Ectodermal cell (in vitro differentiated cells): ENCODE results near the gene ZNF791. TPM values are rescaled to one million over a fixed set of nuclear protein-coding genes. Genes with fewer than 3 reads are reported as not detected.
"Not testable (repeated sequence)": the region's sequence is repeated elsewhere in the genome, so short reads cannot be mapped to it uniquely, and the experiment has no call there.

Experiments
- H3K27ac ChIP-seq: 2 replicates; pipeline ENCODE4 v1.7.0; 2013; ENCODE audit warnings: mild to moderate bottlenecking, low read depth, low read length; ENCODE audit not compliant: insufficient read depth, poor library complexity, severe bottlenecking
- H3K27me3 ChIP-seq: 2 replicates; pipeline ENCODE4 v1.7.0; 2013; ENCODE audit warnings: mild to moderate bottlenecking, low read length; ENCODE audit not compliant: insufficient read depth, control insufficient read depth, poor library complexity, severe bottlenecking
- H3K36me3 ChIP-seq: one replicate; pipeline ENCODE4 v1.7.0; 2013; ENCODE audit warnings: low read length; ENCODE audit not compliant: control insufficient read depth, insufficient read depth
- H3K4me1 ChIP-seq: one replicate; pipeline ENCODE4 v1.7.0; 2013; ENCODE audit warnings: low read length; ENCODE audit not compliant: control insufficient read depth, insufficient read depth
- H3K4me3 ChIP-seq: 2 replicates; pipeline ENCODE4 v1.7.0; 2013; ENCODE audit warnings: low read depth, low read length, control low read depth; ENCODE audit not compliant: insufficient read depth
- H3K9me3 ChIP-seq: 2 replicates; pipeline ENCODE4 v1.7.0; 2013; ENCODE audit warnings: mild to moderate bottlenecking, low read length, moderate library complexity; ENCODE audit not compliant: control insufficient read depth
- WGBS, 2 experiments: methylation state at CpG; one replicate each; pipeline ENCODE4 v1.1.7; 2013; ENCODE audit warnings: missing lambda C conversion rate in 2 of 2; 5-methylcytosine and 5-hydroxymethylcytosine counted together
- polyA plus RNA-seq, 4 experiments: library from polyadenylated mRNA; stranded (reverse); fragments of 50-300 nt; gene quantifications; one replicate each; pipeline ENCODE4 v1.2.3, GENCODE V29; 2013

Gene ZNF791
- 21.5 TPM for polyA plus RNA-seq (2013, experiment 1 of 4)
- 19.7 TPM for polyA plus RNA-seq (2013, experiment 2 of 4)
- polyA plus RNA-seq (2013, experiment 3 of 4): 15.6 TPM
- polyA plus RNA-seq (2013, experiment 4 of 4): 15.7 TPM

DNA sequence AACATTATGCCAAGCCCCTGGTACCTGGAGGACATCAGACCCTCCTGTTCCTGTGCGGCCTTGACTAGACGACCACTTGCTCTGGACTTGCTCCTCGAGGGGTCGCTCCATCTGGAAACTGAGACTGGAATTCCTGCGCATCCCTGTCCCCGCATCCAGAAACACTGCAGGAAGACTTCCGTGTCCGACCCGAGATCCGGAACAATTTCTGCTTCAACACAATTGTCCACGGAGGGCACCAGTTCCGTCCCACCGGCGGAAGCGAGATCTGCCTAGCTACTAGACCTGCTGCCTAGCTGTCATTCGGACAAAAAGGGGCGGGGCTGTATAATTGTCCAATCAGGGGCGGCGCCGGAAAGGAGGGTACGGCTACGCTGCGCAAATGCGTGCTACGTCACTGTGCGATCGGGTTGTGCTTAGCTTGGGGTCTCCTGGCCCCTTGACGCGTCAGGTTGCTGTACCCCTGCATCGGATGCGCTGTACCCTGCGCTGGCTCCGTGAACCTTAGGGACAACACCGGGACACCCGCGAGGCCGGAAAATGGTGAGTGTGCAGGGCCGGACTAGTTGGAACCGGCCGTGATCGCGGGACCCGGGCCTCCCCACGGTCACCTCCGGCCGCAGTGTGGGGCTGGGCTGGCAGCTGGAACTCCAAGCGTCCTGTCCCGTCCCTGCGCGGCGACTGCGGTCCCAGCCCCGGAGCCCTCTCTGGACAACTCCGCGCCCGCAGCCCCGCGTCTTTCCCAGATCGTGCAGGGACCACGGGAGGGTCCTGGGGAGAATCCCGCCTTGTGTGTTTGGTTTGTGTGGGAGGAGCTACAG is at the start of gene ZNF791, which contains the start of gene ZNF490:
TSS of gene ZNF791 (plus strand) at position 381 of the 821 bp plus-strand sequence. CDS start at position 541, 160 bp downstream.
TSS of gene ZNF490 (minus strand) at position 274 of the 821 bp plus-strand sequence. CDS start at position 141, 133 bp downstream.
- H3K4me3 ChIP-seq: peak within 1 kb of the TSS; percentile 89
- WGBS, 2 experiments: 1% methylated on average over 60 to 61 of the region's 61 CpGs
- H3K27ac ChIP-seq: peak within 1 kb of the TSS; percentile 96
- H3K27me3 ChIP-seq: no peaks in the 10 kb centered on the region
- peaks cover 5% of the 10 kb centered on the region for H3K36me3 ChIP-seq
- H3K4me1 ChIP-seq: no peaks in the 10 kb centered on the region
- no peaks in the 10 kb centered on the region for H3K9me3 ChIP-seq

DNA sequence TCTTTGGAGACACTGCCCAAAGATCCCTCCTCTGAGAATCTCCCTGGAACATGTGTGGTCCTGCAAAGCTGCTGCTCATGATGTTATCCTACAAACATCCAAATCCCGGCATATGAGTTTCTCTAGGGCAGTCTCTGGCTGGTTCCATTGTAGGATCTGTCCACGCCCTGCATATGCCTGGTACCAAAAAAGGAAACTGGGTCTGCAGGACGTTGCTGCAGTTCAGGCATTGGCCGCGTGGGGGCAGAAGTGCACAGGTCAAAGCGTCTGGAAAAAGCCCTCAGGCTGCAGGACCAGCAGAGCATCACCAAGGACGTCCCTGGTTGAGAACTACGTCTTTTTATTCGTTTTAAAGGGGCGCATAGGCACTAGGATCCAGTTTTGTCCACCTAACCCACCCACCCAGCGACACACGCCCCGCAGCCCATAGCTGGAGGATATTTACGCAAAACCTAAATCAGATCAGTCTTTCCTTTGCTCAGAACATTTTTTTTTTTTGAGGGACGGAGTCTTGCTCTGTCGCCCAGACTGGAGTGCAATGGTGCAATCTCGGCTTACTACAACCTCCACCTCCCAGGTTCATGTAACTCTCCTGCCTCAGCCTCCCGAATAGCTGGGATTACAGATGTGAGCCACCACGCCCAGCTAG is 46.6 kb upstream of the ZNF791 start:
- no peaks in the 10 kb centered on the region for H3K27me3 ChIP-seq
- no peaks in the 10 kb centered on the region for H3K9me3 ChIP-seq
- no peak overlapping the region for H3K27ac ChIP-seq
- H3K36me3 ChIP-seq: no peaks in the 10 kb centered on the region
- no peaks in the 10 kb centered on the region for H3K4me1 ChIP-seq
- WGBS, 2 experiments: 31 to 33% methylated on average over 19 of the region's 19 CpGs
- no peak overlapping the region for H3K4me3 ChIP-seq

DNA sequence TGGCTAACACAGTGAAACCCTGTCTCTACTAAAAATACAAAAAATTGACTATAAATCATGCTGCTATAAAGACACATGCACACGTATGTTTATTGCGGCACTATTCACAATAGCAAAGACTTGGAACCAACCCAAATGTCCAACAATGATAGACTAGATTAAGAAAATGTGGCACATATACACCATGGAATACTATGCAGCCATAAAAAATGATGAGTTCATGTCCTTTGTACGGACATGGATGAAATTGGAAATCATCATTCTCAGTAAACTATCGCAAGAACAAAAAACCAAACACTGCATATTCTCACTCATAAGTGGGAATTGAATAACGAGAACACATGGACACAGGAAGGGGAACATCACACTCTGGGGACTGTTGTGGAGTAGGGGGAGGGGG is 44.3 kb upstream of the ZNF791 start:
- not testable (repeated sequence) for H3K4me1 ChIP-seq, H3K27me3 ChIP-seq, H3K36me3 ChIP-seq, H3K4me3 ChIP-seq, H3K27ac ChIP-seq, H3K9me3 ChIP-seq
- 94 to 100% methylated on average over 1 to 2 of the region's 5 CpGs for WGBS, 2 experiments

DNA sequence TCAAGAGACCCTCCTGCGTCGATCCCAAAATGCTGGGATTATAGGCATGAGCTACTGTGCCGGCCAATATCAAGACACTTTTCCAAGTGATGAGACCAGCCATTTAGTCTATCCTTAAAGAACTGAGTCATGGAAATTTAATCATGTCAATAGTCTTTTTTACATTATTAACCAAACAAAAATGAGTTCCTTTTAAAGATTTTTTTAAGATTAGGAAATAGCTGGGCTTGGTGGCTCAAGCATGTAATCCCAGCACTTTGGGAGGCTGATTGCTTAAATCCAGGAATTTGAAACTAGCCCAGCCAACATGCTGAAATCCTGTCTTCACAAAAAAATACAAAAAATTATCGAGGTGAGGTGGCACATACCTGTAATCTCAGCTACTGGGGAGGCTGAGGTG is 42.8 kb upstream of the ZNF791 start:
- Histone ChIP-seq H3K36me3 (no peaks in the 10 kb centered on the region), H3K9me3 (no peaks in the 10 kb centered on the region), H3K27me3 (no peaks in the 10 kb centered on the region), H3K4me3 (no peak overlapping the region), H3K4me1 (no peaks in the 10 kb centered on the region), H3K27ac (no peak overlapping the region)
- 86 to 92% methylated on average over 4 of the region's 4 CpGs for WGBS, 2 experiments

DNA sequence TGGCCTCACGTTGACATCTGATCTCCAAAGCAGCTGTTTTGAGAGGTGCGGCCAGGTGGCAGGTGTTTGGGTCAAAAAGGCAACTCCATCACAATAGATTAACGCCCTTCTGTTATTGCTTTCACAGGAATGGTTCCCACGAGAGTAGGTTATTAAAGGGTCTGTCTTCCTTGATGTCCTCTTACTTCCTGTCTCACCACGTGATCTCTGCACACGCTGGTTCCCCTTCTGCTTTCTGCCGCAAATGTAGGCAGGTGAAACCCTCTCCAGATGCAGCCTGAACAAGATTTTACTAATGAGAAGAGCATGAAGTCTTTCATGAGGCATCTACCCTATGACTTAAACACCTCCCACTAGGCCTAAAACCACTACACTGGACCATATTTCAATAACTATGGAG is 36.7 kb upstream of the ZNF791 start:
- Histone ChIP-seq H3K36me3 (peaks cover 4% of the 10 kb centered on the region), H3K27ac (no peak overlapping the region), H3K4me1 (no peaks in the 10 kb centered on the region), H3K27me3 (no peaks in the 10 kb centered on the region), H3K9me3 (no peaks in the 10 kb centered on the region), H3K4me3 (no peak overlapping the region)
- 91 to 93% methylated on average over 7 of the region's 7 CpGs for WGBS, 2 experiments

DNA sequence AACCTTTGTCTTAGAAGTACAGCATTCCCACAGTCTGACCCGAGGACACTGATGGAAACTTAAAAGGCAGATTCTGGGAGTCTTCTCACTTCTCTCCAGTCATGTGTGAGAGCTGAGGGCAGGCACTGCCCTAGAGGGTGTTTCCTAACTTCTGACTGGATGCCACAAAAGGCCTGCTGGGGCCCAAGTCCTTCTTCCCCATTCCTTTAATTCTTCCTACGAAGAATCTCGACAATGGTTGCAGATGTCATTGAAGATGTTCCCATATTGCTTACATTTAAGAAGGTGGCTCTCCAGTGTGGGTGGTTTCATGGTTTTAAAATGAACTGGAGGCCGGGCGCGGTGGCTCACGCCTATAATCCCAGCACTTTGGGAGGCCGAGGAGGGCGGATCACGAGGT is 32.1 kb upstream of the ZNF791 start:
- no peak overlapping the region for H3K4me3 ChIP-seq
- WGBS, 2 experiments: 92 to 95% methylated on average over 10 of the region's 10 CpGs
- no peaks in the 10 kb centered on the region for H3K27me3 ChIP-seq
- no peaks in the 10 kb centered on the region for H3K9me3 ChIP-seq
- H3K36me3 ChIP-seq: peaks cover 30% of the 10 kb centered on the region
- no peak overlapping the region for H3K27ac ChIP-seq
- no peaks in the 10 kb centered on the region for H3K4me1 ChIP-seq

DNA sequence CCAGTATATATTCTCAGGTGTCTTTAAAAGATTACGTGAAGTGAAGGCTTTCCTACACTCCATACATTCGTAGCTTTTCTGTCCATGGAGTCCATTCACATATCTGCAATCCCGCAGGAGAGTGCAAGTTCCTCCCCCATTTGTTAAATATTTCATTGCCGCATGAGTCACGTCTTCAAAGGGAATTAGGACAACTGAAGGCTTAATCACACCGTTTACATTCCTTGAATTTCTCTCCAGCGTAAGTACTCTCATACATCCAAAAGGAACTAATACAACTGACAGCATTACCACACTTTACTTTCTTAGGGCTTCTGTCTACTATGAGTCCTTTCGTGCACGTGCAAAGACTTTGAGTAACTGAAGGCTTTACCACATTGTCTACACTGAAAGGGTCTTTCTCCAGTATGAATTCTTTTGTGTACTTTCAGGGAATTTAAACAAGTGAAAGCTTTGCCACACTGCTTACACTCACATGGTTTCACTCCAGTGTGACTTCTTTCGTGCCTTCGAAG is 30.5 kb upstream of the ZNF791 start:
- Histone ChIP-seq H3K4me1 (no peaks in the 10 kb centered on the region), H3K4me3 (no peak overlapping the region), H3K27me3 (no peaks in the 10 kb centered on the region), H3K27ac (no peak overlapping the region), H3K9me3 (no peaks in the 10 kb centered on the region), H3K36me3 (peaks cover 30% of the 10 kb centered on the region)
- 94 to 96% methylated on average over 11 of the region's 11 CpGs for WGBS, 2 experiments

DNA sequence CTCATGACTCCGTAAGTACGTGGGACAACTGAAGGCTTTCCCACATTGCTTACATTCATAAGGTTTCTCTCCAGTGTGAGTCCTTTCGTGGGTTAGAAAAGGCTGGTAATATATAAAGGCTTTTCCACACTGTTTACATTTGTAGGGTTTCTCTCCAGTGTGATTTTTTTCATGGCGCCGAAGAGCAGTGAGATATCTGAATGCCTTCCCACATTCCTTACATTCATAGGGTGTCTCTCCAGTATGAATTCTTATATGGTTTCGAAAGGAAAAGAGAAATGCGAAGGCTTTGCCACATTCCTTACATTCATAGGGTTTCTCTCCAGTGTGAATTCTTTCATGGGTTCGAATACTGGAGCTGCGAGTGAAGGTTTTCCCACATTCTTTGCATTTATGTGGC is 29.6 kb upstream of the ZNF791 start:
- Histone ChIP-seq H3K4me3 (no peak overlapping the region), H3K4me1 (no peaks in the 10 kb centered on the region), H3K9me3 (no peaks in the 10 kb centered on the region), H3K36me3 (peaks cover 30% of the 10 kb centered on the region), H3K27ac (no peak overlapping the region), H3K27me3 (no peaks in the 10 kb centered on the region)
- 92 to 95% methylated on average over 8 to 9 of the region's 9 CpGs for WGBS, 2 experiments

DNA sequence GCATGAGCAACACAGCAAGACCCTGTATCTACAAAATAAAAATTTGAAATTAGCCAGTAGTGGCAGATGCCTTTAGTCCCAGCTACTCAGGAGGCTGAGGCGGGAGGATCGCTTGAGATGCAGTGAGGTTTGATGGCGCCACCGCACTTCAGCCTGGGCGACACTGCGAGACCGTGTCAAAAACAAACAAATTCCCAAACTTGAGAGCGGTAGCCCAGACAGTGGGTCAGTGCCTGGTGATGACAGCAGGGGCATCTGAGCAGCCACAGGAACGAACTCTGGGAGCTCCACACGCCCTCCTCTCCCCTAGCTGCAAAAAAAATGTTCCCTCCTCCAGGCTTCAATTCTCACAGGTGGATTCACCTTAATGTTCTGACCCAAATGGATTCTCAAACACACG is 14.2 kb upstream of the ZNF791 start:
- H3K27ac ChIP-seq: no peak overlapping the region
- H3K4me3 ChIP-seq: peak overlapping the region; percentile 34
- H3K9me3 ChIP-seq: no peaks in the 10 kb centered on the region
- peaks cover 7% of the 10 kb centered on the region for H3K27me3 ChIP-seq
- H3K4me1 ChIP-seq: no peaks in the 10 kb centered on the region
- 78 to 85% methylated on average over 11 of the region's 11 CpGs for WGBS, 2 experiments
- no peaks in the 10 kb centered on the region for H3K36me3 ChIP-seq

DNA sequence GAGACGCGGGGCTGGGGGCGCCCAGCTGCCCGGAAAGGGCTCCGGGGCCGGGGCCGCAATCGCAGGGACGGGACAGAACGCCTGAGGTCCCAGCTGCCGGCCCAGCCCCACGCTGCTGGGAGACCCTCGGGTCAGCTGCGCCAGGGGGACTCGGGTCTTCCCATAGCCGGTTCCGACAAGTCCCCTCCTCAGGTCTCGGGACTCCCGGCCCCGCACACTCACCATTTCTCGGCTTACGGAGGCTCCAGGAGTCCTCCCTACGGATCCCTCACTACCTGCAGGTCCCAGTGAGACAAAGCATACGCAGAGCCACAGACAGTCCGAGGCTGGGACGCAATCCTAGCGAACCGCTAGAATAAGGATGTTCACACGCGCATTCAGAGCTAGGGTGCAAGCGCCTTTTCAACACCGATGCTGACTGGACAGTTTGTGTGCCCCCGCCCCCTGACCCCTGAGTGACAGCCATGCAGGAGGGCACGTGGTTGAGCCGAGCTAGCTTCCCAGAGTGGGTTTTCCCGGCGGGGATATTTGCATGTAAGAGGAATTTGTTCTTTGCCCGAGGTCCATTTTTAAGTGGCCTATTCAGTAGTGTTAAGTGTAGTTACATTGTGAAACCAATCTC is 13.7 kb upstream of the ZNF791 start:
- Histone ChIP-seq H3K4me3 (peak overlapping the region; percentile 34), H3K4me1 (no peaks in the 10 kb centered on the region), H3K9me3 (no peaks in the 10 kb centered on the region), H3K36me3 (no peaks in the 10 kb centered on the region), H3K27me3 (peaks cover 7% of the 10 kb centered on the region), H3K27ac (no peak overlapping the region)
- 69 to 70% methylated on average over 38 of the region's 38 CpGs for WGBS, 2 experiments
